Natural killer cell (primary cell): ENCODE measurements around the gene ZBTB5. TPM values are rescaled to one million over a fixed set of nuclear protein-coding genes. Genes with fewer than 3 reads are reported as not detected.
"Not testable (repeated sequence)": the region's sequence is repeated elsewhere in the genome, so short reads cannot be mapped to it uniquely, and the experiment has no call there.

Experiments
- ATAC-seq, 3 donors: fragments of 150-1000 bp in 2 of 3; fragments of 200-7000 bp in 1 of 3; cut with Tn5 transposase; 1 replicate in 1 of 3; 2 replicates in 2 of 3; pipeline ENCODE4 v1.10.0; 2021; ENCODE audit warnings: mild to moderate bottlenecking in 2 of 3, moderate library complexity in 2 of 3
- DNase-seq, 2 donors: peaks; one replicate each; pipeline versions ENCODE4 v3.0.0 to v3.0.0-alpha.2; 2013 to 2021; ENCODE audit warnings: mixed read lengths in 1 of 2
- H3K27ac ChIP-seq: one replicate; pipeline ENCODE4 v1.5.1; 2013; ENCODE audit warnings: mild to moderate bottlenecking, low read length
- H3K27me3 ChIP-seq: one replicate; pipeline ENCODE4 v1.6.1; 2013; ENCODE audit warnings: low read length; ENCODE audit not compliant: control insufficient read depth, insufficient read depth
- H3K36me3 ChIP-seq: one replicate; pipeline ENCODE4 v1.6.1; 2013; ENCODE audit warnings: low read length; ENCODE audit not compliant: control insufficient read depth, insufficient read depth
- H3K4me1 ChIP-seq: one replicate; pipeline ENCODE4 v1.6.1; 2013; ENCODE audit warnings: low read length; ENCODE audit not compliant: control insufficient read depth, insufficient read depth
- H3K4me3 ChIP-seq: one replicate; pipeline ENCODE4 v1.5.1; 2013; ENCODE audit warnings: low read length
- H3K9me3 ChIP-seq: one replicate; pipeline ENCODE4 v1.6.1; 2013; ENCODE audit warnings: low read length; ENCODE audit not compliant: control insufficient read depth, insufficient read depth
- H3K27ac Mint-ChIP-seq, 2 donors: one replicate each; pipeline ENCODE4 v1.8.0; 2022; ENCODE audit warnings: mild to moderate bottlenecking in 2 of 2, mixed read lengths in 2 of 2, moderate library complexity in 1 of 2
- H3K27me3 Mint-ChIP-seq, 2 donors: one replicate each; pipeline ENCODE4 v1.8.0; 2022; ENCODE audit warnings: low read depth in 2 of 2, mixed read lengths in 2 of 2
- H3K36me3 Mint-ChIP-seq: one replicate; pipeline ENCODE4 v1.8.0; 2022; ENCODE audit warnings: mixed read lengths
- H3K4me1 Mint-ChIP-seq, 2 donors: one replicate each; pipeline ENCODE4 v1.8.0; 2022; ENCODE audit warnings: mixed read lengths in 2 of 2
- H3K4me3 Mint-ChIP-seq: one replicate; pipeline ENCODE4 v1.8.0; 2022; ENCODE audit warnings: mild to moderate bottlenecking, moderate library complexity, mixed read lengths
- H3K9me3 Mint-ChIP-seq, 2 donors: one replicate each; pipeline ENCODE4 v1.8.0; 2022; ENCODE audit warnings: mixed read lengths in 2 of 2
- CTCF ChIP-seq: fragments of 200-600 bp; IDR thresholded peaks from one replicate; pipeline ENCODE4 v1.8.0; 2022; ENCODE audit warnings: antibody characterized with exemption
- WGBS: methylation state at CpG from one replicate; pipeline ENCODE4 v1.1.7; 2013; ENCODE audit warnings: missing lambda C conversion rate; ENCODE audit not compliant: insufficient coverage; 5-methylcytosine and 5-hydroxymethylcytosine counted together
- intact Hi-C: fragments of 100-400 bp; cut with micrococcal nuclease; formaldehyde crosslinking; loops from one replicate; pipeline ENCODE4 v1.14.2; 2022
- total RNA-seq, 4 donors: library from RNA; stranded (reverse); fragments of 120-200 nt in 1 of 4; gene quantifications; one replicate each; pipeline versions ENCODE4 v1.2.3 to v1.2.4, GENCODE V29; 2013 to 2022

The ZBTB5 gene
- total RNA-seq, 3 donors from 2014 or later (not counting 1 experiment from before 2014, with no cell fraction given): 12.6 to 14.2 (median 13.3) TPM

GRCh38 chr9:37476930-37477329 is 11.7 kb upstream of the ZBTB5 start:
- H3K27ac ChIP-seq: no peak overlapping the region
- H3K36me3 Mint-ChIP-seq: no peaks in the 10 kb centered on the region
- ATAC-seq (no peak), DNase-seq (no peak)
- H3K4me3 Mint-ChIP-seq: no peak overlapping the region
- H3K9me3 Mint-ChIP-seq: peaks cover 0 to 2% of the 10 kb centered on the region in 2 donors
- WGBS: 83% methylated on average over 11 of the region's 11 CpGs
- H3K4me3 ChIP-seq: no peak overlapping the region
- H3K4me1 Mint-ChIP-seq: peaks cover 5 to 6% of the 10 kb centered on the region in 2 donors
- H3K9me3 ChIP-seq: peaks cover 5% of the 10 kb centered on the region
- no peaks in the 10 kb centered on the region for H3K36me3 ChIP-seq
- no peak for TF ChIP-seq CTCF
- H3K4me1 ChIP-seq: no peaks in the 10 kb centered on the region
- peaks cover 27 to 34% of the 10 kb centered on the region in 2 donors for H3K27me3 Mint-ChIP-seq
- H3K27ac Mint-ChIP-seq: no peak overlapping the region
- no peaks in the 10 kb centered on the region for H3K27me3 ChIP-seq
- intact Hi-C loops: no loop called here

- WGBS: no CpG with 5 or more reads among the region's 3 CpGs
- TF ChIP-seq CTCF: no peak
- H3K36me3 ChIP-seq: no peaks in the 10 kb centered on the region
- H3K9me3 Mint-ChIP-seq: peaks cover 0 to 2% of the 10 kb centered on the region in 2 donors
- H3K4me1 Mint-ChIP-seq: peaks cover 5 to 7% of the 10 kb centered on the region in 2 donors
- no peak overlapping the region for H3K27ac Mint-ChIP-seq
- no peaks in the 10 kb centered on the region for H3K4me1 ChIP-seq
- DNase-seq (no peak), ATAC-seq (no peak)
- peaks cover 5% of the 10 kb centered on the region for H3K9me3 ChIP-seq
- no peaks in the 10 kb centered on the region for H3K36me3 Mint-ChIP-seq
- no peaks in the 10 kb centered on the region for H3K27me3 ChIP-seq
- H3K27me3 Mint-ChIP-seq: peaks cover 18% of the 10 kb centered on the region in 2 donors
- intact Hi-C loops: no loop called here
- no peak overlapping the region for H3K27ac ChIP-seq
- no peak overlapping the region for H3K4me3 ChIP-seq
- H3K4me3 Mint-ChIP-seq: no peak overlapping the region
Observed at GRCh38 chr9:37474438-37474837, 9.2 kb upstream of the ZBTB5 start.

GRCh38 chr9:37473982-37474381 is 8.7 kb upstream of the ZBTB5 start:
- H3K36me3 Mint-ChIP-seq, H3K4me3 ChIP-seq, H3K4me1 Mint-ChIP-seq, ATAC-seq, H3K27ac Mint-ChIP-seq, DNase-seq, H3K4me3 Mint-ChIP-seq, H3K4me1 ChIP-seq, H3K36me3 ChIP-seq, H3K27ac ChIP-seq, intact Hi-C loops, H3K27me3 ChIP-seq, H3K9me3 ChIP-seq, H3K9me3 Mint-ChIP-seq: not testable (repeated sequence)
- peaks cover 15 to 18% of the 10 kb centered on the region in 2 donors for H3K27me3 Mint-ChIP-seq
- 67% methylated on average over 6 of the region's 6 CpGs for WGBS

GRCh38 chr9:37471942-37472684 is 6.9 kb upstream of the ZBTB5 start:
- intact Hi-C loops: no loop called here
- no peak for TF ChIP-seq CTCF
- Mint-ChIP-seq H3K27ac (peak overlapping the region in 1 of 2 donors; percentile 46), H3K4me3 (peak overlapping the region; percentile 54), H3K9me3 (peaks cover 0 to 2% of the 10 kb centered on the region in 2 donors), H3K4me1 (peaks cover 5 to 7% of the 10 kb centered on the region in 2 donors), H3K27me3 (peaks cover 5 to 7% of the 10 kb centered on the region in 2 donors), H3K36me3 (no peaks in the 10 kb centered on the region)
- Histone ChIP-seq H3K27me3 (no peaks in the 10 kb centered on the region), H3K27ac (no peak overlapping the region), H3K9me3 (peaks cover 5% of the 10 kb centered on the region), H3K4me3 (peak overlapping the region; percentile 20), H3K36me3 (no peaks in the 10 kb centered on the region), H3K4me1 (no peaks in the 10 kb centered on the region)
- 30% methylated on average over 6 of the region's 7 CpGs for WGBS
- ATAC-seq (no peak), DNase-seq (no peak)
